Smooth muscle cell (in vitro differentiated cells): ENCODE measurements around the gene PAK4. TPM values are rescaled to one million over a fixed set of nuclear protein-coding genes. Genes with fewer than 3 reads are reported as not detected.
"Not testable (repeated sequence)": the region's sequence is repeated elsewhere in the genome, so short reads cannot be mapped to it uniquely, and the experiment has no call there.

Source experiments
- DNase-seq: peaks from one replicate; lab custom pipeline; 2025; ENCODE audit not compliant: unreplicated experiment; lab: John Stamatoyannopoulos, UW
- H2AFZ ChIP-seq: fragments of 200-600 bp; sonication (generic); 2 replicates; pipeline ENCODE4 v1.6.0; 2016; ENCODE audit warnings: antibody characterized with exemption, low read depth, mild to moderate bottlenecking
- H3F3A ChIP-seq: fragments of 200-600 bp; sonication (generic); 2 replicates; pipeline ENCODE4 v1.6.0; 2017; ENCODE audit warnings: antibody characterized with exemption, low read depth
- H3K27ac ChIP-seq: fragments of 200-600 bp; sonication (generic); 2 replicates; pipeline ENCODE4 v1.5.1; 2016; ENCODE audit warnings: low read depth, mild to moderate bottlenecking
- H3K27me3 ChIP-seq: fragments of 200-600 bp; sonication (generic); 2 replicates; pipeline ENCODE4 v1.6.1; 2016; ENCODE audit warnings: low read depth, mild to moderate bottlenecking
- H3K36me3 ChIP-seq: fragments of 200-600 bp; sonication (generic); 2 replicates; pipeline ENCODE4 v1.5.1; 2016; ENCODE audit warnings: low read depth
- H3K4me1 ChIP-seq: fragments of 200-600 bp; sonication (generic); 2 replicates; pipeline ENCODE4 v1.5.1; 2016; ENCODE audit warnings: low read depth
- H3K4me2 ChIP-seq: fragments of 200-600 bp; sonication (generic); 2 replicates; pipeline ENCODE4 v1.6.0; 2016; ENCODE audit warnings: mild to moderate bottlenecking
- H3K4me3 ChIP-seq: fragments of 200-600 bp; sonication (generic); 2 replicates; pipeline ENCODE4 v1.5.1; 2016; ENCODE audit warnings: mild to moderate bottlenecking
- H3K79me2 ChIP-seq: fragments of 200-600 bp; sonication (generic); 2 replicates; pipeline ENCODE4 v1.6.0; 2016; ENCODE audit warnings: low read depth, mild to moderate bottlenecking
- H3K9ac ChIP-seq: fragments of 200-600 bp; sonication (generic); 2 replicates; pipeline ENCODE4 v1.6.0; 2016; ENCODE audit warnings: low read depth
- H3K9me3 ChIP-seq: fragments of 200-600 bp; sonication (generic); replicated peaks from 2 replicates; pipeline ENCODE4 v1.5.1; 2016; ENCODE audit warnings: low read depth
- H4K20me1 ChIP-seq: fragments of 200-600 bp; sonication (generic); 2 replicates; pipeline ENCODE4 v1.6.0; 2016; ENCODE audit warnings: low read depth
- WGBS: methylation state at CpG from one replicate; pipeline ENCODE4 v1.1.7; 2016; ENCODE audit warnings: low lambda C conversion rate; 5-methylcytosine and 5-hydroxymethylcytosine counted together
- polyA plus RNA-seq: library from polyadenylated mRNA; unstranded; fragments of >200 nt; fragmentation: Nextera tagmentation; extraction: Ambion mirVana; gene quantifications from 2 replicates; pipeline ENCODE4 v1.2.1, GENCODE V29; 2016
- total RNA-seq: library from RNA; depleted of rRNA; stranded (reverse); fragments of >200 nt; gene quantifications from 2 replicates; pipeline ENCODE4 v1.2.3, GENCODE V29; 2014
- TF ChIP-seq, protein P1 (sequence below): fragments of 200-600 bp; sonication (generic); IDR thresholded peaks from 2 replicates; pipeline ENCODE4 v1.5.1; 2017; ENCODE audit warnings: borderline replicate concordance, mild to moderate bottlenecking, antibody characterized with exemption; ENCODE audit not compliant: insufficient read depth, poor library complexity, severe bottlenecking

Gene PAK4
- total and polyA plus RNA-seq, 2 experiments from 2014 or later = 11.8 to 19.1 TPM

DNA sequence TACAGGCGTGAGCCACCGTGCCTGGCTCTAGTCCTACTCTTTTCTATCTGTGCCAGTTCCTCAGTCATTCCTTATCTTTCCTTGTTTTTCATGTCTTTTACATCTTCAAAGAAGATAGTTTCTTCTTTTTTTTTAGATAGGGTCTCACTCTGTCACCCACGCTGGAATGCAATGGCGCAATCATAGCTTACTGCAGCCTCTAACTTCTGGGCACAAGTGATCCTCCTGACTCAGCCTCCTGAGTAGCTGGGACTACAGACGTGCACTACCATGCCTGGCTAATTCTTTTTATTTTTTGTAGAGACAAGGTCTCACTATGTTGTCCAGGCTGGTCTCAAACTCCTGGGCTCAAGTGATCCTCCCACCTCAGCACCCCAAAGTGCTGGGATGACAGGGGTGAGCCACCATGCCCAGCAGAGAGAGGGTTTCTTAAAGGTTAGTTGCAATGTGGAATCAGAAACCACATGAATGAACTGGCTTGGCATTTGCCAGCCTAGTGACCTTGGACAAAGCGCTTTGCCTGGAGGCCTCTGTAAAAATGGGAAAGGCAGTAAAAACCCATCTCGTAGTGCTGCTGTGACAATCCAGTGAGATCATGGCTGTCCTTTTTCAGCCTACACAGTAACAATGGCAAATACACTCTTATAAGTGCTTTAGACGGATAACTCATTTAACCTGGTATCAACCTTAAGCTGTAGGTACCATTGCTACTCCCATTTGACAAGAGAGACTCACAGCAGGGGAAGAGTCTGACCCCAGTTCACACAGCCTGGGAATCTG lies 37.5 kb upstream of the PAK4 start:
- no peak overlapping the region for H3K9ac ChIP-seq
- H3K9me3 ChIP-seq = no peaks in the 10 kb centered on the region
- 86% methylated on average over 8 of the region's 8 CpGs for WGBS
- no peak for DNase-seq
- no peak overlapping the region for H3K4me2 ChIP-seq
- H2AFZ ChIP-seq = no peak overlapping the region
- no peaks in the 10 kb centered on the region for H3F3A ChIP-seq
- no peaks in the 10 kb centered on the region for H4K20me1 ChIP-seq
- H3K4me1 ChIP-seq = no peaks in the 10 kb centered on the region
- no peak overlapping the region for H3K4me3 ChIP-seq
- no peaks in the 10 kb centered on the region for H3K79me2 ChIP-seq
- no peak overlapping the region for H3K27ac ChIP-seq
- peaks cover 65% of the 10 kb centered on the region for H3K27me3 ChIP-seq
- TF ChIP-seq, protein P1, sequence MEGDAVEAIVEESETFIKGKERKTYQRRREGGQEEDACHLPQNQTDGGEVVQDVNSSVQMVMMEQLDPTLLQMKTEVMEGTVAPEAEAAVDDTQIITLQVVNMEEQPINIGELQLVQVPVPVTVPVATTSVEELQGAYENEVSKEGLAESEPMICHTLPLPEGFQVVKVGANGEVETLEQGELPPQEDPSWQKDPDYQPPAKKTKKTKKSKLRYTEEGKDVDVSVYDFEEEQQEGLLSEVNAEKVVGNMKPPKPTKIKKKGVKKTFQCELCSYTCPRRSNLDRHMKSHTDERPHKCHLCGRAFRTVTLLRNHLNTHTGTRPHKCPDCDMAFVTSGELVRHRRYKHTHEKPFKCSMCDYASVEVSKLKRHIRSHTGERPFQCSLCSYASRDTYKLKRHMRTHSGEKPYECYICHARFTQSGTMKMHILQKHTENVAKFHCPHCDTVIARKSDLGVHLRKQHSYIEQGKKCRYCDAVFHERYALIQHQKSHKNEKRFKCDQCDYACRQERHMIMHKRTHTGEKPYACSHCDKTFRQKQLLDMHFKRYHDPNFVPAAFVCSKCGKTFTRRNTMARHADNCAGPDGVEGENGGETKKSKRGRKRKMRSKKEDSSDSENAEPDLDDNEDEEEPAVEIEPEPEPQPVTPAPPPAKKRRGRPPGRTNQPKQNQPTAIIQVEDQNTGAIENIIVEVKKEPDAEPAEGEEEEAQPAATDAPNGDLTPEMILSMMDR = no peak
- H3K36me3 ChIP-seq = no peaks in the 10 kb centered on the region

DNA sequence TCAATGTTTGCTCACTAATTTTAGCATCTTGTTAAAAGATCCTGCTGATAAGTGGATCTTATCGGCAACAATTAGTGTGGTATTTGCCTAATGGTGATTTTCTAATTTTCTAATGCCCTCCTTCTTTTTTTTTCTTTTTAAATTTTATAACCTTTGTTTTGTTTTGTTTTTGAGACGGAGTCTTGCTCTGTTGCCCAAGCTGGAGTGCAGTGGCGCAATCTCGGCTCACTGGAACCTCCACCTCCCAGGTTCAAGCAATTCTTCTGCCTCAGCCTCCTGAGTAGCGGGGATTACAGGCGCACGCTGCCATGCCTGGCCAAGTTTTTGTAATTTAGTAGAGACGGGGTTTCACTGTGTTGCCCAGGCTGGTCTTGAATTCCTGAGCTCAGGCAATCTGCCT lies 35.6 kb upstream of the PAK4 start:
- WGBS = 83% methylated on average over 8 of the region's 8 CpGs
- H3K79me2 ChIP-seq, H3K4me2 ChIP-seq, H3K36me3 ChIP-seq, H3K4me1 ChIP-seq, DNase-seq, H3K9me3 ChIP-seq, H3K9ac ChIP-seq, H3F3A ChIP-seq, H3K27ac ChIP-seq, H4K20me1 ChIP-seq, H3K4me3 ChIP-seq, H2AFZ ChIP-seq: not testable (repeated sequence)
- peaks cover 46% of the 10 kb centered on the region for H3K27me3 ChIP-seq

DNA sequence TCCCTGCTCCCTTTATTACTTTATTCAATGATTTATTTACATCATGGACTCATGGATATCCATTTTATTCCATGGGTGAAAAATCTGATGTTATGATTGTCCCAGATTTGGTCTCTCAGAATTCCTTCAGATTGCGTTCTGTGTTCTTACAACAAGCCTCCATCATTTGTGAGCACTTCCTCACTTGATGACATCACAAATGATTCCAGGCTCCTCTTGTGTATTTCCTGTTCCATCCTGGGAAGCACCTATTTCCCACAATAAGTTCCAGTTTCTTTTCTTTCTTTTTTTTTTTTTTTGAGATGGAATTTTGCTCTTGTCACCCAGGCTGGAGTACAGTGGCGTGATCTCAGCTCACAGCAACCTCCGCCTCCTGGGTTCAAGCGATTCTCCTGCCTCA lies 34.7 kb upstream of the PAK4 start:
- Histone ChIP-seq H4K20me1 (no peaks in the 10 kb centered on the region), H3K9ac (no peak overlapping the region), H3K36me3 (no peaks in the 10 kb centered on the region), H3K79me2 (no peaks in the 10 kb centered on the region), H3F3A (no peaks in the 10 kb centered on the region), H3K4me3 (no peak overlapping the region), H3K27me3 (peaks cover 37% of the 10 kb centered on the region), H3K4me1 (no peaks in the 10 kb centered on the region), H2AFZ (no peak overlapping the region), H3K4me2 (no peak overlapping the region), H3K9me3 (no peaks in the 10 kb centered on the region), H3K27ac (no peak overlapping the region)
- TF ChIP-seq, protein P1 = no peak
- DNase-seq = no peak
- 89% methylated on average over 3 of the region's 4 CpGs for WGBS

DNA sequence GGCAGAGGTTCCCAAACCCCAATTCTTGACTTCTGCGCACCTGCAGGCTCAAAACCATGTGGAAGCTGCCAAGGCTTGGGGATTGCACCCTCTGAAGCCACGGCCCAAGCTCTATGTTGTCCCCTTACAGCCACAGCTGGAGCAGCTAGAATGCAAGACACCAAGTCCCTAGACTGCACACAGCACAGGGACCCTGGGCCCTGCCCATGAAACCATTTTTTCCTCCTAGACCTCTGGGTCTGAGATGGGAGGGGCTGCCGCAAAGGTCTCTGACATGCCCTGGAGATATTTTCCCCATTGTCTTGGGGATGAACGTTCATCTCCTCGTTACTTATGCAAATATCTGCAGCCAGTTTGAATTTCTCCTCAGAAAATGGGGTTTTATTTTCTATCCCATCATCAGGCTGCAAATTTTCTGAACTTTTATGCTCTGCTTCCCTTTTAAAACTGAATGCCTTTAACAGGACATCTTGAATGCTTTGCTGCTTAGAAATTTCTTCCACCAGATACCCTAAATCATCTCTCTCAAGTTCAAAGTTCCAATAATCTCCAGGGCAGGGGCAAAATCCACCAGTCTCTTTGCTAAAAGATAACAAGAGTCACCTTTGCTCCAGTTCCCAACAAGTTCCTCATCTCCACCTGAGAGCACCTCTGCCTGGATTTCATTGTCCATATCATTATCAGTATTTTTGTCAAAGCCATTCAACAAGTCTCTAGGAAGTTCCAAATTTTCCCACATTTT lies 29.6 kb upstream of the PAK4 start:
- H3K27me3 ChIP-seq = peaks cover 23% of the 10 kb centered on the region
- not testable (repeated sequence) for H3K4me3 ChIP-seq, DNase-seq, H2AFZ ChIP-seq, H3F3A ChIP-seq, H4K20me1 ChIP-seq, H3K79me2 ChIP-seq, H3K36me3 ChIP-seq, H3K9me3 ChIP-seq, H3K9ac ChIP-seq, H3K27ac ChIP-seq, H3K4me1 ChIP-seq, H3K4me2 ChIP-seq
- WGBS = 69% methylated on average over 5 of the region's 5 CpGs
